Activated CD8-positive, alpha-beta memory T cell treated with anti-CD3 and anti-CD28 coated beads, Interleukin-2, amount 50 U/mL, for 24 hours (primary cell): ENCODE data around the gene JAG2.

Source experiments
- DNase-seq: peaks from one replicate; pipeline ENCODE4 v3.0.0-alpha.2; 2020; ENCODE audit errors: extremely low read depth

The JAG2 gene

GRCh38 chr14:105151084-105151837 lies 17.3 kb downstream of the JAG2 start:
- DNase-seq = no peak

- no peak for DNase-seq
These were observed 18.1 kb downstream of the JAG2 start for GRCh38 chr14:105150368-105151083.

GRCh38 chr14:105150026-105150367 lies 18.6 kb downstream of the JAG2 start:
- no peak for DNase-seq

- no peak for DNase-seq
These were observed 19.3 kb downstream of the JAG2 start for GRCh38 chr14:105149146-105149781.

DNA sequence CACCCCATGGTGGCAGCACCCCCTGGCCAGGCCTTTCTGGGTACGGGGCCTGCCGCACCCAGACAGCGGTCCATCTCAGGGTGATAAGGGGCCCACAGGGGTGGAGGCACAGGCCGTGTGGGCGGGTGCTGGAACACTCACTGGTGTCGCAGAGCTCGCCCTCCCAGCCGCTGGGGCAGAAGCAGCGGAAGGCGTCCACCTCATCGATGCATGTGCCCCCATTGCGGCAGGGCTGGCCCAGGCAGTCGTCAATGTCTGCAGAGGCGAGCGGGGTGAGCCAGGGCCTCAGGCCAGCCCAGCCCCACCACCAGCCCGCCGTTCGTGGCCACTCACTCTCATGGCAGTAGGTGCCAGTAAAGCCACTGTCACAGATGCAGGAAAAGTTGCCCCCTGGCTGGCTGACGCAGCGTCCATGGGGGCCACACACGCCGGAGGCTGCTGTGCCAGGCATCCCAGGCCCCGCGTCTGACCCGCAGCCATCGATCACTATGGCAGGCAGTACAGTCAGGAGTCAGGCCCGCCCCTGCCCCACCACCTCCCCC lies 19.9 kb downstream of the JAG2 start:
- DNase-seq = no peak

GRCh38 chr14:105147671-105148603 lies 20.6 kb downstream of the JAG2 start:
- no peak for DNase-seq

DNA sequence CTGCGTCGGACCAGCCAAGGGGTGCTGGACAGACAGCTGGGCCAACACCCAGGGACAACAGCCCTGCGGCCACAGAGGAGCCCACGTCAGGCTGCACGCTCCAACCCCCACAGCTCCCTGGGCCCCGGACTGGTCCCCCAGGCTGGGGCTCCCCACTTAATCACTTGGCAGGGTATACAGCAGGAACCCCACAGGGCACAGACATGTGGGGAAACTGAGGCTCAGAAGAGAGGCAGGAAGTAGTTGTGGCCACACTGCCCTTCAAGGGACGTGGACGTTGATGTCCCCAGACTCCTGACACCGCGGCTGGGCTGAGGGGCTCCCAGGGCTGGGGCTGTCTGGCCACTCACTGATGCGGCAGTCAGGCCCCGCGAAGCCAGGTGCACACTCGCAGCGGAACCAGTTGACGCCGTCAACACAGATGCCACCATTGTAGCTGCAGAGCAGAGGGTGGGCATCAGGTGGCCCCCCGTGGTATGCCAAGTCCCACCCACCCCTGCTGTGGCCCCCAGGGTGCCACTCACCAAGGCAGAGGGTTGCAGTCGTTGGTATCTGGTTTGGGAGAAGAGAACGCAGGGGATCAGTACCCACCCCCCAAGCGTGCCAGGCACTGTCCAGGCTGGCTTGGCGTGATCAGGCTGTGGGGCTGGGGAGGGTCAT lies 21.5 kb downstream of the JAG2 start:
- no peak for DNase-seq

DNA sequence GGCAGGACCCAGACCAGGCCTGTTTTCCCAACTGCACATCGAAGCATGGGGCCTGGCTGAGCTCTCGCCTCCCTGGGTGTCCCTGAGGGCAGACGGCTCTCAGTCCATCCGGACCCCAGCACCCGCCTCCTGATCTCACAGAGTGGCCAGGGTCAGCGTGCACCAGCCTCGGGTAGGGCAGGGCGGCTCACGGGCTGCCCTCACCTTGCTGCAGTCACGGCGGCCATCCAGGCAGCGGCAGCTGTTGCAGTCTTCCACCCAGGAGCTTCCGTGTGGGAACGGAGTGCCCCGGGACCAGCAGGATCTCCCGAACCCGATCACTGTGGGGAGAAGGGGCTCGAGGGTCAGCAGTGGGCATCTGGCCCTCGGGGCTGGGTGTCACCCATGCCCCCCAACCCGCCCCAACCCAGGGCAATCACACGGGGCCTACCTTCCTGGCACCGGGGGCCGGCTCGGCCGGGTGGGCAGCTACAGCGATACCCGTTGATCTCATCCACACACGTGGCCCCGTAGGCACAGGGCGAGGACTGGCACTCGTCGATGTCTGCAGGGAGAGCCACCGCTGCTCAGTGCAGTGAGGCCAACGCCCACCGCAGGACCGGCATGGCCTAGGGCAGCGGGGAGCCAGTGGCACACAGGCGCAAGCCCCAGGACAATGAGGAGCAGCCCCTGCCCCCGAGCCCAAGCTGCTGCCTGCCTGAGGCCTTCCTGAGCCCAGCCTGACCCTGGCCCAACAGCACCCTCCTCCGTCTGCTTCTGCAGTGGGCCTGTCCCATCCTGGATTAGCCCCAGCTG lies 22.2 kb downstream of the JAG2 start:
- DNase-seq = no peak

GRCh38 chr14:105145381-105146180 lies 23.0 kb downstream of the JAG2 start:
- no peak for DNase-seq

DNA sequence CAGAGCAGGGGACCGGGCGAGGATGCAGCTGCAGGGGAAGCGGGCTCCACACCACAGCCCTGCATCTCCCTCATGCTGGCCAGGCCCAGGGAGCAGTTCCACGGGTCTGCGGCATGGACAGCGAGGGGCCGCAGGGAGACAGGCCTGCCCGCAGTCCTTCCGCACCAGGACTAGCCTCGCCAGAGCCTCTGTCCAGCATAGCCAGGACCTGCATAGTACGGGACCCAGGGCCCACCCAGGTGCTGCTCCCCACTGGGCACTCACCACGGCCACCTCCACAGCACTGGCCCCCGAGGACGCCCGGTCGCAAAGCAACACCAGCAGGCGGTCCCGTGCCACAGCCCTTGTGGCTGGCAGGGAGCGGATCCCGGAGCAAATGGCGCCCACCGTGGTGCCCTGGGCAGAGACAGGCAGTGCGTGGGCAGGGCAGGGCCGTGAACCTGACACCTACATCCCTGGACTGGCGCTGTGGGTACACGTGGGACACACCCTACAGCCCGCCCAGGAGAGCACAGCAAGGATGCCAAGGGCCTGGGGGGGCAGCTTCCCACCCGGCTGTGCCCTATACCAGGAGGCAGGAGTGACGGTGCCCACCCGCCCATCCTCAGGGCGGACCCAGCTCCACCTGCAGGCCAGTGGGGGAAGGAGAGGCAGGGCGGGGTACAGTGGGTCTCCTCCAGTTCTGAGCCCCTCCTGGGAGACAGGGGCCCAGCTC lies 23.8 kb downstream of the JAG2 start:
- no peak for DNase-seq

DNA sequence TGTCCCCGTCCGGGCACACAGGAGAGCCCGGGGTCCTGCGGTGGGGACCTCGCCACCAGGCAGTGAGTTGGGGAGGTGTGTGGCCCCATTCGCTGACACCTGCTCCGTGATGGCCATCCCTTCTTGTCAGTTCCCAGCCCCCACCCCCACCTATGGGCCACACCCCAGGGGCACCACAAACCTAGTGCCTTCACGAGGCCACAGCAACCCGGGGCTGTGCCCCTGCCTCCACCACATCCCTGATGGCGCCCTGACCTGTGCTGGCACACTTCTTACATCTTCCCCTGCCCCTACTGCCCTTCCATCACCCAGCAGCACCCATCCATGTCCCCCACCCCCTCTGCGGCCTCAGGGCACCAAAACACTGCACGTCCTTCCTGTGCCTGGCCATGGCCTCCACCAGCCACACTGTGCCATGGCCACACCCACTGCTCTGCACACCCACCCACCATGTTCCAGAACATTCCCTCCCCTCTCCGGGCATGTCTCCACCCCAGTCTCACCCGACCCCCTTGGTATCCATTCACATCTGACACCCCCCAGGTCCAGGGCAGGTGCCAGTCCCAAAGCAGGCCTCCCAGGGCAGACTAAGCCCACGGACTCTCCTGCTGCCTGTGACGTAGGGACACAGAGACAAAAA lies 24.4 kb downstream of the JAG2 start:
- no peak for DNase-seq

GRCh38 chr14:105143451-105144025 lies 25.0 kb downstream of the JAG2 start:
- DNase-seq = no peak

DNA sequence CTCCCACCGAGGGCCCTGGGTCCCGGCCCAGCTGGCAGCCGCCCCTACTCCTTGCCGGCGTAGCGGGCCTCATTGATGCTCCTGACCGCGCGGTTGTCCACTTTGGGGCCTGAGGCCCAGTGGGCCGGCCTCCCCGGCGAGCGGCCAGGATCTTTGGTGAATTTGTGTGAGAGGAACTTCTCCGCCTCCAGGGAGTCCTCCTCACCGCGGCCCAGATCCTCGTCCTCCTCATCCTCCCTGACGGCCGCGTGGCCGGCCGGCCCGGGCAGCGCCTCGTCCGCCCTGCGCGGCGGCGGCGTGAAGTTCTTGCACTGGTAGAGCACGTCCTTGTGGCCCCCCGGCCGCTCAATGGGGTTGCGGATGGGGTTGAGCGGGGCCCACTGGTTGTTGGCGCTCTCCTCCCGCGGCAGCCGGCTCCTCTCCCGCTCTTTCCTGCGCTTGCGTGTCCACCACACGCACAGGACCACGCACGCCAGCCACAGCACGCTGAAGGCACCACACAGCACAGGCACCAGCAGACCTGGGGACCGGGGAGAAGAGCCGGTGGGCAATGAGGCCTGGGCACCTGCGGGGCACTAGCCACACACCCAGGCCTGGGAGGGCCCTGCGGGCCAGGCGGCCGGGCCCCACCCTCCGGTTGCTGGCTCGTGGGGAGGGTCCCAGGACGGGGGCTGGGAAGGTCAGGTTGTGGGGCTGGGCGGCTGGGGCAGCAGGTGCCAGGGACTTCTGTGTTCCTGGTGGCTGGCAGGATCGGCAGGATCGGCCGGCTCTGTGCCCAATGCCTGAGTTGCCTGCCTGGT lies 25.7 kb downstream of the JAG2 start:
- no peak for DNase-seq

DNA sequence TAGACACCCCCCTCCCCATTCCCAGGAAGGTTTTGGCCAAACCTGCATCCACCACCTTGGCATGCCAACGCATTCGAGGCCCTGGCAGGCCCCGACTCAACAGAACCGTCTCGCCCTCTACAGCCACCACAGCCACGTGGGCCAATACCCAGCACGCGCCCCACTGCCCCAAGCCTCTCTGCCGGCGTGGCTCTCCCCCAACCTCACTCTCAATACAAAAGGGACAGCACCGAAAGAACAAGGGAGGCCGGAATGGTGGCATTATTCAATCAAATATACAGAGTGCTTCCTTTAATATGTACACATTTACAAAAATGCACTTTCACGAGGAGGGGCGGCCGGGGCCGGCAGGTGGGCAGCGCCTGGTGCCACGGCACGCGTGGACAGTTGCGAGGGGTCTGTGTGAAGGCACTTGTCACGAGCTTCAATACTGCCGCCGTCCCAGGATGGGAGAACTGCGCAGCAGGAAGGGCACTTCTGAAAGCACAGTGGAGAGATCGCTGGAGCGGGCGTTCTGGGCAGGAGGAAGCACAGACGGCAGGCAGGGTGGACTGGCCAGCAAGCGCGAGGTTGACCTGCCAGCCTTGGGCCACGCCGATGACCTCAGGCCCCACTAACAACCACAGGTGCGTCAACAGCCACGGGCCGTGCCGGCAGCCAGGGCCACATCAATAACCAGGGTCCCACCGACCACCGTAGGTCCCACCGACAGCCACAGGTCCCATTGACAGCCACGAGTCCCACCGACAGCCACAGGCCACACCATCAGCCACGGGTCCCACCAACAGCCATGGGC lies 26.9 kb downstream of the JAG2 start:
- DNase-seq = no peak

GRCh38 chr14:105141026-105141425 lies 27.6 kb downstream of the JAG2 start:
- DNase-seq = no peak

- DNase-seq = no peak
These were observed 28.0 kb downstream of the JAG2 start for GRCh38 chr14:105140581-105140980.
